Measurements from ENCODE around the gene FMR1.

FMR1 gene

DNA sequence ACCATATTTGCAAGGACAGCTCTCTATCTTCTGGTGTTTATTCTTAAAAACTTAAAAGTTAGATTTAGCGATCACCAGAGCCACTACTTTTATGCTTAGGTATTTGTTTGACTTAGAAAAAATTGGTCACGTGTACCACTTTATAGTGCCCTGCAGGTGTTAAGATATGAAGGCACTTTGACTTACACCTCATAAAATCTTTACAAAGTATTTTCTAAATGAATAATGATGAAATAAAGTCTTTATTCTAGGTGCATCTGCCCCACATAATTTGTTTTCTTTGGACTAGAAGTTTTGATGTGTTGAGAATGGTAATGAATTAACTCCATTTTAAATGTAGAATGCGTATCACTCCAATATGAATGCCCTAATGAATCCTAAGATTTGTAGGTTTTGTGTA lies 2.9 kb downstream of the FMR1 start:
- no peak for DNase-seq (ENCODE audit: low read depth in 2 of 3, low spot score in 2 of 3)

DNA sequence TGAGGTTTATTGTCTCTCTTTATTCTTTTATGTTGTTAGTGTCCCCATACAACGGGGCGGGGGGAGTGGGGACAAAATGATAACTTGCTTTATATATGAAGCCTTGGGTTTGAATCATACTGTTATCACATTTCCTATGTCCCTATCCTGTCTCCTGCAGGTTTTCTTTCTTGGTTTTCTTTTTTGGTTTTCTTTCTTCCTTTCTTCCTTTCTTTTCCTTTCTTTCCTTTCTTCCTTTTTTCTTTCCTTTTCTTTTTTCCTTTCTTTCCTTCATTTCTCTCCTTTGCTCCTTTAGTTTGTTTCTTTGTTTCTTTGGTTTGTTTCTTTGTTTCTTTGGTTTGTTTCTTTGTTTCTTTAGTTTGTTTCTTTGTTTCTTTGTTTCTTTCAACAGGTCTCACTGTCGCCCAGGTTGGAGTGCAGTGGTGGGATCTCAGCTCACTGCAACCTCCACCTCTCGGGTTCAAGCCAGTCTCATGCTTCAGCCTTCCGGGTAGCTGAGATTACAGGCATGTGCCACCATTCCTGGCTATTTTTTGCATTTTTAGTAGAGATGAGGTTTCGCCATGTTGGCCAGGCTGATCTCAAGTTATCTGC lies 4.8 kb downstream of the FMR1 start:
- no peak for DNase-seq (ENCODE audit: low read depth in 2 of 3, low spot score in 2 of 3)

DNA sequence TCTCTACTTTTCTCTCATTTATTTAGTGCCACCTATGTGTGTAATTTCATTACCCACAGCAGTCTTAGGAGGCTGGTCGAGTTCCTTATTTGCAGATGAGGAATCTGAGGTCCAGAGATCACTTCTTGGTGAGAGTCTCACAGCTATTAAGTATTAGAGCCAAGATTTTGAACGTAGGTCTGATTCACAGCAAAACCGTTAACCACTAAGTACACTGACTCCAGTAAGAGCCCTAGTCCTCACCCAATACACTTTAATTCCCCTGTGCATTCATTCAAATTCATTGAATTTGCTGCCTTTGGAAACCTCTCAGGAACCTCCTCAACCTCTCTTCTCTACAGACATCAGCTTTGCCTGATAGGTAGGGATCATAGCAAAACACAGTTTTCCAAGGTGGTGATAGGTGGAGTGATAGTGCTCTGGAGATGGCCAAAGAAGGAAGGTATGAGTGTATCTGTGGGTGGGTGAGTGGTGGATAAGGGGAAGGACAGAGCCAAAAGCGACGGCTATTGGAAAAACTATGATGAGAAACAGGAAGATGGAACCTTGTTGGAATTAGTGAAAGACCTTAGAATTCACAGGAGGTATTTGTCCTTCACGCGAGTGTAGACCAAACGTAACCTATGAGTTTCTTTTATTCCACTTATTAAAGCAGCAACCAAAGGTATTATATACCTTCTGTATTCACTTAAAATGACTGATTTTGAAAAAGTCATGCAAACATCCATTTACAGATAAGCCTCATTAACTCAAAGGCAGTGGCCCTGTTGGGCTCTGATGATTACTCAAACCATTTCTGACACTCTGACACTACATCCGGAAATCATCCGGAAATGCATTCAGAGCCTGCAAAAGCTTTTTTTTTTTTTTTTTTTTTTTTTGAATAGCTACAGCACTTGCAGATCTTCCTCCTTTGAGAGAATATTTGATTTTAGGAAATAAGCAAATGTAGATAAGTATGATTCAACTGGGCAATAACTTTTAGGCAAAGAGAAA lies 6.3 kb downstream of the FMR1 start:
- no peak for DNase-seq (ENCODE audit: low read depth in 2 of 3, low spot score in 2 of 3)

DNA sequence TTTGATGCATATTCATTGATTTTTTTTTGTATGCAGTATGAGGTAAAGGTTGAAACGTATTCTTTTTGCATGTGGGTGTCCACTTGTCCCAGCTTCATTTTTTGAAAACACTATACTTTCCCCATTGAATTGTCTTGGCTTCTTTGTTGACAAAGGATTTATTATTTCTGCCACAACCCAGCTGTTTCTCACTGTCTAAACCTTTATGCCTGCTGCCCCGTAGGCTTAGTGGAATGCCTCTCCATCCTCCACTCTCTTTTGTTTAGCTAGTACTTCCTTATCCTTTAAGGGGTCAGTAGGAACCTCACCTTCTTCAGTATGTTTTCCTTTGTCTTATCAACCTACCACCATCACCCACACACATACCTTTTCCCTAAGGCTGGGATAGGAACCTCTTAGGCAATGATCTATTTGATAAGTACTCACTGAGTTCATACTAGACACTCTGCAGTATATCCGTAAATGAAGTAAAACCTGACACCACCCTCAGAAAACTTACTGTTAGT lies 8.5 kb downstream of the FMR1 start:
- DNase-seq (ENCODE audit: low read depth in 2 of 3, low spot score in 2 of 3) = no peak

DNA sequence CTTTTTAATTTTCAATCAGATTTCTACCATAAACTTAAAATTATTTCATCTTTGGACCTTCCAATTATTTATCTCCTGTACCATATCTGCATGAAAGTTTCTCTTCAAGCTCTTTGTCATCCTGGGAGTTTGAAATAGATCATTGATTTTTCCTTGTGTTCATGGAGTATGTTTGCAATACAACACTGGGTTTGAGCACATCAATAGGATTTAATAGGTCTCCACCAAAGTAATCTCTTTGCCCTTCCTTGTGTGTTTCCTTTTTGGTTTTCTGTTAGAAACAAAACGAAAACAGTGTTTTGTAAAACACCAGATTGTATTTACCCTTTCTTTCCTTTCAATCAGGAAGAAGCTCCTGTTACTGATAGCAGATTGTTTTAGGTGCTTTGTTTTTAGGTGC lies 11.9 kb downstream of the FMR1 start:
- DNase-seq (ENCODE audit: low read depth in 2 of 3, low spot score in 2 of 3) = no peak

DNA sequence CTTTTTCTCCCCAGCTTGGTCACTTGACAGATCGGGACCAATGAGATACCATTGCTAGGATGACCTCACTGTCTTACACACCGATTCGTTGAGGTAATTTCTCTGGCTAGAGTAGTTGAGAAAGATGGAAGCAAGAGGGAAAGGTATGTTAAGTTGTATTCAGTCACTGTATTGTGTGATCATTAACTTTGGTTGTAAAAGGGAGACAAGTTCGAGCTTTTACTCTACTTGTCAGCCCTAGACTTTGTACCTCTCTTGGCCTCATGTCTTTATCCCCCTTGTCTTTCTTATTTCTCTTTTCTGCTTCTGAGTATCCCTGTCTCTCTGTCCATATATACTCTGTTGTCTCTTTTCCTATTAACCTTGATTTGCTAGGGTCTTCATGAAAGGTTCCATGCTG lies 15.5 kb downstream of the FMR1 start:
- no peak for DNase-seq (ENCODE audit: low read depth in 2 of 3, low spot score in 2 of 3)

DNA sequence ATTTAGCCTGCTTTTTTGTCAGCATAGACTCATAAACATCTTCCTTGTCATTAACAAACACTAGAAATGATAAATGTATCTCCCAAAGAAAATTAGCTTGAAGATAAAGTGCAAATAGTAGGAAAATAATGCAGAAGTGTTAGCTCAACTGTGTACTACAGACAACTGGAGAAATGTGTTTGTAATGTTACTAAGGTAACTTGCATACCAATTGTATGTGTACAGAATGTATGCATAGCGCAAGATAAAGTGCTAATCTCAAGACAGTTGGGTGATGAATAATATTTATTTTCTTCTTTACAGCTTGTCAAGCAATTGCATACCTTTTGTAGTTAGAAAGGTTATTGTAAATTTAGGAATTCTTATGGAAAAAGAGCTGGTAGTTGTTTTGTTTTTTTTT lies 22.1 kb downstream of the FMR1 start:
- no peak for DNase-seq (ENCODE audit: low read depth in 2 of 3, low spot score in 2 of 3)

DNA sequence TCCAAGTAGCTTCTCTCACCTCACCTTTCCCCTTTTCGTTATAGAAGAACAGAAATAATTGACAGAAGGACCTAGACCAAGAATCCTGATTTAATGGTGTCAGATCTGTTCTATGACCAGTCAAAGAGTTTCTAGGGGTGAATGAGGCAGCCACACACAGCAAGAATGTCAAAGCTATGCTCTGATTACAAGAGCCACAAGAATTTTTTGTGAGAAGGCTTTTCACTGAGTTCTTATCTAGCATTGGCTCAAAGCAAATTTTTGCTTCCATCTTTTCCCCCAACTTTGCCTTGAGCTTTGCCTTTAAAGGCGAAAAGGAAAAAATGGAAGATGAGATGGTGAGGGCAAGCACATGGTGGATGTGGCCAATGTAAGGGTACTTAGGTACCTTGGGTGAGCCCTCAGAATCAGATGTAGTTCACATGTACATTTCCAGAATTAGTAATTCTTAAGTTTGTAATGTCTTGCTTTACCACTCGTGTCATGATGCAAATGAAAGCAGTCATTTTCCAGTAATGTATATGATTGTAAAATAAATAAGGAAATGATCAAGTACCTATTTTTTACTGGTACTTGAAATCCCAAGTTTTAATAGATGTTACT lies 23.5 kb downstream of the FMR1 start:
- no peak for DNase-seq (ENCODE audit: low read depth in 2 of 3, low spot score in 2 of 3)

DNA sequence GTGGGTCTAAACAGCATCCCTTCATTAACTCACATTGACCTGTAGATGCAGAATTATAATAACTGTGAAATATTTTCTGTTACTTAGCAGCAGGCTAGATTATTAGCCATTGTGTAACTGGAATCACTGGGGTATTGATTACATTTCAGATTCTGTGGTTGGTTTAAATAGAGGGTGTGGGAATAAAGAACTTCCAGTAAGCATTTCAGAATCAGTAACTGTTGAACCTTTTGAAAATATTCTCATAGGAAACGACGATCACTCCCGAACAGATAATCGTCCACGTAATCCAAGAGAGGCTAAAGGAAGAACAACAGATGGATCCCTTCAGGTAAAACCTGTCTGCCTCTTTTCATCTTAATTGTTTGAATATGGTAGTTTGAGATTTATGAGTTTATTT lies 33.6 kb downstream of the FMR1 start:
- no peak for DNase-seq (ENCODE audit: low read depth in 2 of 3, low spot score in 2 of 3)

DNA sequence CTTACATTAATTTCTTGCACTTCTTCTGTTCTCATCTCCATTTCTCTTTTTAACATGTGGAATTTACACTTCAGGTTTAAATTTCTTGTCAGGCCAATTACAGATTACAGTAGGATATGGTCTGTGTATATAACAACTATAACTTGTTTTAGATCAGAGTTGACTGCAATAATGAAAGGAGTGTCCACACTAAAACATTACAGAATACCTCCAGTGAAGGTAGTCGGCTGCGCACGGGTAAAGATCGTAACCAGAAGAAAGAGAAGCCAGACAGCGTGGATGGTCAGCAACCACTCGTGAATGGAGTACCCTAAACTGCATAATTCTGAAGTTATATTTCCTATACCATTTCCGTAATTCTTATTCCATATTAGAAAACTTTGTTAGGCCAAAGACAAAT lies 36.8 kb downstream of the FMR1 start:
- DNase-seq (ENCODE audit: low read depth in 2 of 3, low spot score in 2 of 3) = no peak

DNA sequence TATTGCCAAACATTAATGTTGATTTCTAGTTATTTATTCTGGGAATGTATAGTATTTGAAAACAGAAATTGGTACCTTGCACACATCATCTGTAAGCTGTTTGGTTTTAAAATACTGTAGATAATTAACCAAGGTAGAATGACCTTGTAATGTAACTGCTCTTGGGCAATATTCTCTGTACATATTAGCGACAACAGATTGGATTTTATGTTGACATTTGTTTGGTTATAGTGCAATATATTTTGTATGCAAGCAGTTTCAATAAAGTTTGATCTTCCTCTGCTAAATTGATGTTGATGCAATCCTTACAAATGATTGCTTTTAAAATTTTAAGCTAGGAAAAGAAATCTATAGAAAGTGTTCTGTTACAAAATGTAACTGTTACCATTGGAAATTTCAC lies 38.6 kb downstream of the FMR1 start:
- DNase-seq (ENCODE audit: low read depth in 2 of 3, low spot score in 2 of 3) = no peak

DNA sequence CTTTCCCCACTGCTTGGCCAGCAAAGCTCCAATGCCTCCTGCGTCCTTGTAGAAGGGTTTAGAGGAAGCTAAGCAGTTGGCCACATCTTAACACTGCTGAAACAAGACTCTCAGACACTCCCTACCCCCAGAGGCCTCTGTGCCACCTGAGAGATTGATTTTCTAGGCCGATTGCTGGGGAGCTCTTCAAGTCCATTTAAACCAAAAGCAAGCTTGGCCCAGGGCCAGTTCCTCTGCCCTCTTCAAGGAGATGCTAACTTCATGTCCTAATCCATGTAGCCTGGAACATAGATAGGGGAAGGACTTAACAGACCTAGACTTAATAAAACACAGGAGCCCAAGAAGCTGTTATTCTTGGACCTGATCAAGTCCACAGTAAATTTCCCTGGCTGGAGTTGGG lies 42.3 kb downstream of the FMR1 start:
- DNase-seq (ENCODE audit: low read depth in 2 of 3, low spot score in 2 of 3) = no peak

DNA sequence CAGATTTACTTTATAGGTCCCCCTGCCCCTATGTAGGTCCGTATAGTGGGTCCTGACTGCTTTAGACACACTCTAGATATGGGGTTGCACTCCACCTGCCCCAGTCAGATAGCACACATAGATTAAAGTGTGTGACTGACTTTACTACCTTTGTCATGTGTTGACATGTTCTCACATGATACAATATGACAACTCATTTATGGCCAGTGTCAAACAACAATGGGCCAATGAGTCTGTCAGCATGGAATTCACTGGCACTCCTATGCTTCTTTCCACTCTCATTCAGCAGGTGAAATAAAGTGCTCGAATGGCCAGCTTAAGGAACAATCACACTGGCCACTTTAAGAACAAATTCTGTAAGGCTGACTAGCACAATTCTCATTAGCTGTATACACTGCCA lies 45.6 kb downstream of the FMR1 start:
- DNase-seq (ENCODE audit: low read depth in 2 of 3, low spot score in 2 of 3) = no peak

DNA sequence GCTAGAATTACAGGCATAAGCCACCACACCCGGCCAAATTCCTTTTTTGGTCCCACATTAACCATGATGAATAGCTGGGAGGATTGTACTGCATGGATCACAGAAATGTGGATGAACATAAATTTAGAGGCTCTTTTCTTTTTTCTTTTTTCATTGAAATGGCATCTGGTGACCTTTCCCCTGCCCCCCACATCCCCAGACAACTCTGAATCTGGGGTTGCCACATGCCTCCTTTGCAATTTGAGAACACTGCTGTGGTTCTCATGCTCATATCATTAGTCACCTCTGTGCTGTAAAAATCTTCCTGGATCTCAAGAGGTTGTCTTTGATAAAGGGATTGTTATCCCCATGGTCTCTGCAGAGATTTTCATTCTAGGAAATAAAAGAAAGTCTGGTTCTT lies 46.6 kb downstream of the FMR1 start:
- no peak for DNase-seq (ENCODE audit: low read depth in 2 of 3, low spot score in 2 of 3)

DNA sequence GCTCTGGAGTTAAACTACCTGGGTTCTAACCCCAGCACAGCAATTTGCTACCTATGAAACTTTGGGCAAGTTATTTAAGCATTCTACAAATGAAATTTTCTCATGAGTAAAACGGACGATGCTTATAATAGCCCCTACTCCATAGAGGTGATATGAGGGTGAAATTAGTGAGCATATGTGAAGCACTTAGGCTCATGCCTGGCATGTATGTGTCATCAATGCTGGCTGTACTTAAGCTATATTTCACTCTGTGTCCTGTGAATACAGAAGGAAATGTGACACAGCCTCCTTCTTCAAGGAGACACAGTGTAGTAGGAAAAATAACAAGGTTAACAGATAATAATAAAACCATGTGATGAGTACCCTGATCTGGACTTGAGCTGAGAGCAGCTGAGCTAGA lies 49.0 kb downstream of the FMR1 start:
- DNase-seq (ENCODE audit: low read depth in 2 of 3, low spot score in 2 of 3) = no peak

DNA sequence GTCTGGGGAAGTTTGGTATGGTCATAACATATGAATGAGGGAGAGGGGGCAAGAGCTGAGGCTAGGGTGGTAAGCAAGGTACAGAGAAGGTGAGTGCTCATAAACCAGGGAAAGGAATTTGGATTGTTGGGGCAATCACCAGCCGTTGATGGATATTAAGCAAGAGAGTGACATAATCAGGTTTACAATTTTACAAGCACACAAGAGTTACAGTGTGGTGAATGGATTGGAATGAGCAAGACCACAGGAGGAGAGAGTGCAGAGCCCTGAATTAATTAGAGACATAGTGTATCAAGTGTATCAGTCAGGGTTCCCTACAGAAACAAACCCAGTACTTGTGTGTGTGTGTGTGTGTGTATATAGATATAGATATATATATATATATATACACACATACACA lies 50.8 kb downstream of the FMR1 start:
- DNase-seq (ENCODE audit: low read depth in 2 of 3, low spot score in 2 of 3) = no peak

DNA sequence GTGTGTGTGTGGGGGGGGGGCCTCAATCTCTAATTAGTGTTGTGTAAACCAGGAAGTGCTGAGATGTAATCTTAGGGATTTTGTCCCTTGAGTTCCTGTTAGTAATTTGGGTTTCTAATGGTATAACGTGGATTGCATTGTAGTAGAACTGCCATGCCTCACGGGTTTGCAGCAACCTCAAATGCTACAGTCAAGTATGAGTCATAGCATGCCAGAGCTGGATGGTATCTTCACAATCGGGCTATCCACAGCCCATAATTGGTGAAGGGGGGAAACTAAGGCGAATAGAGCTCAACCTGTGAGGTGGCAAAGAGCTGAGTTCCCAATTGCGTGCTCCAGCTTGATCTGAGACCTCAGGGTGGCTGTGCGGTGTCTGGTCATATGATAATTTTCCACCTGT lies 67.2 kb downstream of the FMR1 start:
- DNase-seq (ENCODE audit: low read depth in 2 of 3, low spot score in 2 of 3) = no peak

DNA sequence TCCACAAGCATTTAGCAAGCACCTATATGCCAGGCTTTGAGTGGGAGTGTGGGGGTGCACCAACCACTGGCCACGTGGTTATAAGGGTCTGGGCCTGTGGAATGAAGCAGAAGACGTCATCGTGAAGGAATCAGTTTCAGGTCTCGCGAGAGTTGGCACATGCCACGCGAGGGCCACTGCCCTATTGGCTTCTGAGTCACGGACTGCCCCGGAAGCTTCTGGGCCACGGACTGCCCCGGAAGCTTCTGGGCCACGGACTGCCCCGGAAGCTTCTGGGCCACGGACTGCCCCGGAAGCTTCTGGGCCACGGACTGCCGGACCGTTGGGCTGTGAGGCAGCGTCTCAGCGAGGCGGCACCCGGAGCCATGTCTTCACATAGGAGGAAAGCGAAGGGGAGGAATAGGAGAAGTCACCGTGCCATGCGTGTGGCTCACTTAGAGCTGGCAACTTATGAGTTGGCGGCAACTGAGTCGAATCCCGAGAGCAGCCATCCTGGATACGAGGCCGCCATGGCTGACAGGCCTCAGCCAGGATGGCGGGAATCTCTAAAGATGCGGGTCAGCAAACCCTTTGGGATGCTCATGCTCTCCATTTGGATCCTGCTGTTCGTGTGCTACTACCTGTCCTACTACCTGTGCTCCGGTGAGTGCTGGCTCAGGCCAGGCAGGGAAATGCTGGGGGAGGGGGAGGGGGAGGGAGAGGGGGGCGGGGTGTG lies 69.5 kb downstream of the FMR1 start, which contains the start of gene FMR1NB:
TSS of gene FMR1NB (plus strand) at position 300 of the 715 bp plus-strand sequence. CDS start at position 366, 66 bp downstream.
- DNase-seq (ENCODE audit: low read depth in 2 of 3, low spot score in 2 of 3) = no peak

All from activated CD8-positive, alpha-beta memory T cell treated with anti-CD3 and anti-CD28 coated beads for 48 hours (primary cell).